A549 (cell line): ENCODE results near the gene ALB. TPM values are rescaled to one million over a fixed set of nuclear protein-coding genes. Genes with fewer than 3 reads are reported as not detected.

Experiments
- ATAC-seq, 2 experiments: fragments of 200-7000 bp in 1 of 2; fragments of >200 bp in 1 of 2; cut with Nextera tagmentation in 1 of 2; cut with Tn5 transposase in 1 of 2; 3 replicates each; pipeline versions ENCODE4 v1.8.0 to v1.9.1; 2018 to 2020; ENCODE audit warnings: mild to moderate bottlenecking in 1 of 2, moderate library complexity in 1 of 2
- CTCF ChIA-PET: fragments of 300-600 bp; sonication (Branson Sonifier 250); formaldehyde crosslinking; extraction: SDS; loops from one replicate; lab custom pipeline; 2021; ENCODE audit warnings: antibody characterized with exemption, inconsistent platforms; lab: Yijun Ruan, JAX
- POLR2A ChIA-PET: fragments of 350-600 bp; formaldehyde crosslinking; extraction: SDS; loops from one replicate; lab custom pipeline; 2021; ENCODE audit warnings: antibody characterized with exemption, inconsistent platforms; lab: Yijun Ruan, JAX
- DNase-seq, 2 experiments: peaks; one replicate each; pipeline versions ENCODE4 v3.0.0 to v3.0.0-alpha.2; 2011 to 2016; ENCODE audit warnings: low read depth in 1 of 2, low spot score in 1 of 2
- FAIRE-seq: peaks from 2 replicates; lab custom pipeline; 2011; peaks lifted over from hg19 to GRCh38; lab: Jason Lieb, UNC
- H3K27ac ChIP-seq, 2 experiments: fragments of >200 bp; sonication (Bioruptor Twin); formaldehyde crosslinking; 3 replicates each; pipeline ENCODE4 v1.5.1; 2016 to 2017
- H3K4me1 ChIP-seq: fragments of >200 bp; sonication (Bioruptor Twin); formaldehyde crosslinking; 3 replicates; pipeline ENCODE4 v1.6.1; 2016
- H3K4me2 ChIP-seq: fragments of >200 bp; sonication (Bioruptor Twin); formaldehyde crosslinking; 3 replicates; pipeline ENCODE4 v1.6.1; 2016
- H3K4me3 ChIP-seq: fragments of >200 bp; sonication (Bioruptor Twin); formaldehyde crosslinking; 3 replicates; pipeline ENCODE4 v1.5.1; 2016
- H3K9me3 ChIP-seq: fragments of >200 bp; sonication (Bioruptor Twin); formaldehyde crosslinking; 3 replicates; pipeline ENCODE4 v1.6.1; 2016
- CBX2 ChIP-seq: fragments of 200-600 bp; sonication (generic); IDR thresholded peaks from 2 replicates; pipeline ENCODE4 v1.6.1; 2016; ENCODE audit warnings: low read depth, mild to moderate bottlenecking, borderline replicate concordance
- CHD4 ChIP-seq: fragments of 200-600 bp; sonication (generic); IDR thresholded peaks from 2 replicates; pipeline ENCODE4 v1.6.1; 2016; ENCODE audit warnings: antibody characterized with exemption, mild to moderate bottlenecking, borderline replicate concordance
- FOSL2 ChIP-seq, 2 experiments: fragments of 450-650 bp in 1 of 2; fragments of >200 bp in 1 of 2; sonication (Bioruptor Twin) in 1 of 2; formaldehyde crosslinking; IDR thresholded peaks; 2 replicates each; pipeline versions ENCODE4 v1.5.0 to v1.6.1; 2016 to 2020; ENCODE audit warnings: mild to moderate bottlenecking in 1 of 2, moderate library complexity in 1 of 2
- GATA3 ChIP-seq: IDR thresholded peaks from 2 replicates; pipeline ENCODE4 v1.6.1; 2012; ENCODE audit warnings: borderline replicate concordance
- HDAC2 ChIP-seq: fragments of 200-600 bp; sonication (generic); IDR thresholded peaks from 2 replicates; pipeline ENCODE4 v1.6.1; 2016
- HOXA7 ChIP-seq: fragments of 250-450 bp; sonication (Bioruptor Pico); IDR thresholded peaks from 2 replicates; pipeline ENCODE4 v1.5.0; 2020; ENCODE audit warnings: mild to moderate bottlenecking, moderate library complexity
- HOXB5 ChIP-seq: fragments of 250-450 bp; sonication (Bioruptor Pico); IDR thresholded peaks from 2 replicates; pipeline ENCODE4 v1.5.0; 2020; ENCODE audit warnings: mild to moderate bottlenecking, moderate library complexity
- JUNB ChIP-seq: fragments of >200 bp; sonication (Bioruptor Twin); formaldehyde crosslinking; IDR thresholded peaks from 2 replicates; pipeline ENCODE4 v1.6.1; 2016
- MAFK ChIP-seq: fragments of 450-650 bp; IDR thresholded peaks from 2 replicates; pipeline ENCODE4 v1.6.1; 2014; ENCODE audit not compliant: partially characterized antibody
- NR3C1 ChIP-seq: fragments of >200 bp; sonication (Bioruptor Twin); formaldehyde crosslinking; IDR thresholded peaks from 3 replicates; pipeline ENCODE4 v1.6.1; 2017
- RAD21 ChIP-seq, 2 experiments: fragments of >200 bp in 1 of 2; sonication (Bioruptor Twin) in 1 of 2; formaldehyde crosslinking in 1 of 2; IDR thresholded peaks in 1 of 2; conservative IDR thresholded peaks in 1 of 2; 2 replicates in 1 of 2; 3 replicates in 1 of 2; pipeline ENCODE4 v1.6.1; 2012 to 2018; ENCODE audit warnings: inconsistent platforms in 1 of 2
- RNF2 ChIP-seq: fragments of 200-600 bp; sonication (generic); IDR thresholded peaks from 2 replicates; pipeline ENCODE4 v1.6.1; 2016; ENCODE audit warnings: low read depth, mild to moderate bottlenecking, antibody characterized with exemption, moderate library complexity, borderline replicate concordance
- WGBS: methylation state at CpG from one replicate; pipeline ENCODE4 v1.1.6; 2017; ENCODE audit errors: missing lambda C conversion rate; 5-methylcytosine and 5-hydroxymethylcytosine counted together
- polyA plus RNA-seq, 4 experiments: library from polyadenylated mRNA; depleted of rRNA in 3 of 4; stranded (reverse); fragments of >200 nt; fragmentation: RNase III in 1 of 4; extraction: RNeasy Plus Mini Kit Qiagen cat#74134 plus additional on column Dnase treatment in 1 of 4; gene quantifications; 2 replicates in 3 of 4; 3 replicates in 1 of 4; pipeline ENCODE4 v1.2.3, GENCODE V29; 2011 to 2017
- TF ChIP-seq, protein P1 (sequence below): fragments of >200 bp; sonication (Bioruptor Twin); formaldehyde crosslinking; IDR thresholded peaks from 3 replicates; pipeline ENCODE4 v1.5.1; 2016
- TF ChIP-seq, protein P2 (sequence below): fragments of 200-600 bp; sonication (generic); IDR thresholded peaks from 2 replicates; pipeline ENCODE4 v1.6.1; 2016; ENCODE audit warnings: antibody characterized with exemption, mild to moderate bottlenecking, moderate library complexity
- TF ChIP-seq, protein P3 (sequence below): IDR thresholded peaks from 2 replicates; pipeline ENCODE4 v1.6.1; 2012
- TF ChIP-seq, protein P4 (sequence below): fragments of >200 bp; sonication (Bioruptor Twin); formaldehyde crosslinking; IDR thresholded peaks from 2 replicates; pipeline ENCODE4 v1.6.1; 2016

Gene ALB
- polyA plus RNA-seq, 2 of the 4 experiments (the other 2 are of a cell fraction), result 0.10 to 0.25 TPM

DNA sequence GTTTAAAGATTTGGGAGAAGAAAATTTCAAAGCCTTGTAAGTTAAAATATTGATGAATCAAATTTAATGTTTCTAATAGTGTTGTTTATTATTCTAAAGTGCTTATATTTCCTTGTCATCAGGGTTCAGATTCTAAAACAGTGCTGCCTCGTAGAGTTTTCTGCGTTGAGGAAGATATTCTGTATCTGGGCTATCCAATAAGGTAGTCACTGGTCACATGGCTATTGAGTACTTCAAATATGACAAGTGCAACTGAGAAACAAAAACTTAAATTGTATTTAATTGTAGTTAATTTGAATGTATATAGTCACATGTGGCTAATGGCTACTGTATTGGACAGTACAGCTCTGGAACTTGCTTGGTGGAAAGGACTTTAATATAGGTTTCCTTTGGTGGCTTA is 1.1 kb downstream of the ALB start (continued):
- TF ChIP-seq, protein P1, sequence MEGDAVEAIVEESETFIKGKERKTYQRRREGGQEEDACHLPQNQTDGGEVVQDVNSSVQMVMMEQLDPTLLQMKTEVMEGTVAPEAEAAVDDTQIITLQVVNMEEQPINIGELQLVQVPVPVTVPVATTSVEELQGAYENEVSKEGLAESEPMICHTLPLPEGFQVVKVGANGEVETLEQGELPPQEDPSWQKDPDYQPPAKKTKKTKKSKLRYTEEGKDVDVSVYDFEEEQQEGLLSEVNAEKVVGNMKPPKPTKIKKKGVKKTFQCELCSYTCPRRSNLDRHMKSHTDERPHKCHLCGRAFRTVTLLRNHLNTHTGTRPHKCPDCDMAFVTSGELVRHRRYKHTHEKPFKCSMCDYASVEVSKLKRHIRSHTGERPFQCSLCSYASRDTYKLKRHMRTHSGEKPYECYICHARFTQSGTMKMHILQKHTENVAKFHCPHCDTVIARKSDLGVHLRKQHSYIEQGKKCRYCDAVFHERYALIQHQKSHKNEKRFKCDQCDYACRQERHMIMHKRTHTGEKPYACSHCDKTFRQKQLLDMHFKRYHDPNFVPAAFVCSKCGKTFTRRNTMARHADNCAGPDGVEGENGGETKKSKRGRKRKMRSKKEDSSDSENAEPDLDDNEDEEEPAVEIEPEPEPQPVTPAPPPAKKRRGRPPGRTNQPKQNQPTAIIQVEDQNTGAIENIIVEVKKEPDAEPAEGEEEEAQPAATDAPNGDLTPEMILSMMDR, result no peak
- TF ChIP-seq, protein P2, sequence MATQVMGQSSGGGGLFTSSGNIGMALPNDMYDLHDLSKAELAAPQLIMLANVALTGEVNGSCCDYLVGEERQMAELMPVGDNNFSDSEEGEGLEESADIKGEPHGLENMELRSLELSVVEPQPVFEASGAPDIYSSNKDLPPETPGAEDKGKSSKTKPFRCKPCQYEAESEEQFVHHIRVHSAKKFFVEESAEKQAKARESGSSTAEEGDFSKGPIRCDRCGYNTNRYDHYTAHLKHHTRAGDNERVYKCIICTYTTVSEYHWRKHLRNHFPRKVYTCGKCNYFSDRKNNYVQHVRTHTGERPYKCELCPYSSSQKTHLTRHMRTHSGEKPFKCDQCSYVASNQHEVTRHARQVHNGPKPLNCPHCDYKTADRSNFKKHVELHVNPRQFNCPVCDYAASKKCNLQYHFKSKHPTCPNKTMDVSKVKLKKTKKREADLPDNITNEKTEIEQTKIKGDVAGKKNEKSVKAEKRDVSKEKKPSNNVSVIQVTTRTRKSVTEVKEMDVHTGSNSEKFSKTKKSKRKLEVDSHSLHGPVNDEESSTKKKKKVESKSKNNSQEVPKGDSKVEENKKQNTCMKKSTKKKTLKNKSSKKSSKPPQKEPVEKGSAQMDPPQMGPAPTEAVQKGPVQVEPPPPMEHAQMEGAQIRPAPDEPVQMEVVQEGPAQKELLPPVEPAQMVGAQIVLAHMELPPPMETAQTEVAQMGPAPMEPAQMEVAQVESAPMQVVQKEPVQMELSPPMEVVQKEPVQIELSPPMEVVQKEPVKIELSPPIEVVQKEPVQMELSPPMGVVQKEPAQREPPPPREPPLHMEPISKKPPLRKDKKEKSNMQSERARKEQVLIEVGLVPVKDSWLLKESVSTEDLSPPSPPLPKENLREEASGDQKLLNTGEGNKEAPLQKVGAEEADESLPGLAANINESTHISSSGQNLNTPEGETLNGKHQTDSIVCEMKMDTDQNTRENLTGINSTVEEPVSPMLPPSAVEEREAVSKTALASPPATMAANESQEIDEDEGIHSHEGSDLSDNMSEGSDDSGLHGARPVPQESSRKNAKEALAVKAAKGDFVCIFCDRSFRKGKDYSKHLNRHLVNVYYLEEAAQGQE, result no peak
- TF ChIP-seq RAD21 (conservative IDR thresholded peaks at IDR 0.05 in 1 of 2, IDR thresholded peaks at IDR 0.05 in 1 of 2), result no peak
- TF ChIP-seq HOXA7, result no peak
- no peak for TF ChIP-seq JUNB
- no peak for TF ChIP-seq FOSL2 (IDR thresholded peaks at IDR 0.05)
- TF ChIP-seq FOSL2 (CRISPR knock-in tag; IDR thresholded peaks at IDR 0.05), result no peak

DNA sequence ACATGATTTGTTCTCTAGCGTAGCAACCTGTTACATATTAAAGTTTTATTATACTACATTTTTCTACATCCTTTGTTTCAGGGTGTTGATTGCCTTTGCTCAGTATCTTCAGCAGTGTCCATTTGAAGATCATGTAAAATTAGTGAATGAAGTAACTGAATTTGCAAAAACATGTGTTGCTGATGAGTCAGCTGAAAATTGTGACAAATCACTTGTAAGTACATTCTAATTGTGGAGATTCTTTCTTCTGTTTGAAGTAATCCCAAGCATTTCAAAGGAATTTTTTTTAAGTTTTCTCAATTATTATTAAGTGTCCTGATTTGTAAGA is 2.4 kb downstream of the ALB start:
- no peak for FAIRE-seq

DNA sequence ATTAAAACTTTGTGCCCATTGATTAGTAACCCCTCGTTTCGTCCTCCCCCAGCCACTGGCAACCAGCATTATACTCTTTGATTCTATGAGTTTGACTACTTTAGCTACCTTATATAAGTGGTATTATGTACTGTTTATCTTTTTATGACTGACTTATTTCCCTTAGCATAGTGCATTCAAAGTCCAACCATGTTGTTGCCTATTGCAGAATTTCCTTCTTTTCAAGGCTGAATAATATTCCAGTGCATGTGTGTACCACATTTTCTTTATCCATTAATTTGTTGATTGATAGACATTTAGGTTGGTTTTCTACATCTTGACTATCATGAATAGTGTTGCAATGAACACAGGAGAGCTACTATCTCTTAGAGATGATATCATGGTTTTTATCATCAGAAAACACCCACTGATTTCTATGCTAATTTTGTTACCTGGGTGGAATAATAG is 3.2 kb downstream of the ALB start:
- CTCF ChIA-PET, result no interaction called here
- Histone ChIP-seq H3K4me2 (no peak overlapping the region), H3K27ac (no peak overlapping the region), H3K9me3 (no peaks in the 10 kb centered on the region), H3K4me3 (no peak overlapping the region), H3K4me1 (no peaks in the 10 kb centered on the region)
- 82% methylated on average over 2 of the region's 2 CpGs for WGBS
- TF ChIP-seq, protein P3, sequence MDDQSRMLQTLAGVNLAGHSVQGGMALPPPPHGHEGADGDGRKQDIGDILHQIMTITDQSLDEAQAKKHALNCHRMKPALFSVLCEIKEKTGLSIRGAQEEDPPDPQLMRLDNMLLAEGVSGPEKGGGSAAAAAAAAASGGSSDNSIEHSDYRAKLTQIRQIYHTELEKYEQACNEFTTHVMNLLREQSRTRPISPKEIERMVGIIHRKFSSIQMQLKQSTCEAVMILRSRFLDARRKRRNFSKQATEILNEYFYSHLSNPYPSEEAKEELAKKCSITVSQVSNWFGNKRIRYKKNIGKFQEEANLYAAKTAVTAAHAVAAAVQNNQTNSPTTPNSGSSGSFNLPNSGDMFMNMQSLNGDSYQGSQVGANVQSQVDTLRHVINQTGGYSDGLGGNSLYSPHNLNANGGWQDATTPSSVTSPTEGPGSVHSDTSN, result no peak
- TF ChIP-seq RAD21 (conservative IDR thresholded peaks at IDR 0.05 in 1 of 2, IDR thresholded peaks at IDR 0.05 in 1 of 2) (no peak), RNF2 (no peak), NR3C1 (no peak), HDAC2 (no peak), HOXB5 (CRISPR knock-in tag) (no peak), GATA3 (no peak), CHD4 (no peak)
- TF ChIP-seq, protein P4, sequence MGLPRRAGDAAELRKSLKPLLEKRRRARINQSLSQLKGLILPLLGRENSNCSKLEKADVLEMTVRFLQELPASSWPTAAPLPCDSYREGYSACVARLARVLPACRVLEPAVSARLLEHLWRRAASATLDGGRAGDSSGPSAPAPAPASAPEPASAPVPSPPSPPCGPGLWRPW, result no peak
- TF ChIP-seq, protein P1, result no peak
- no peak for ATAC-seq
- FAIRE-seq, result no peak
- POLR2A ChIA-PET, result no interaction called here
- no peak for DNase-seq

More for the DNA sequence above, 2.4 kb downstream of the ALB start:
- DNase-seq (no peak), ATAC-seq (no peak)
- POLR2A ChIA-PET, result no interaction called here
- 88% methylated on average over 1 of the region's 1 CpG for WGBS
- CTCF ChIA-PET, result no interaction called here
- Histone ChIP-seq H3K27ac (no peak overlapping the region), H3K4me2 (no peak overlapping the region), H3K9me3 (no peaks in the 10 kb centered on the region), H3K4me3 (no peak overlapping the region), H3K4me1 (no peaks in the 10 kb centered on the region)
- no peak for TF ChIP-seq CBX2
- TF ChIP-seq MAFK, result peak; percentile 55
